GM06990 (cell line): ENCODE measurements around the gene FANCC.

Experiments
- DNase-seq: peaks from one replicate; pipeline ENCODE4 v3.0.0-alpha.2; 2011; ENCODE audit not compliant: insufficient read length; ENCODE audit errors: extremely low read depth
- H3K27me3 ChIP-seq: replicated peaks from 2 replicates; pipeline ENCODE4 v1.6.0; 2011; ENCODE audit warnings: low read length; ENCODE audit not compliant: control insufficient read depth, insufficient read depth
- H3K36me3 ChIP-seq: 2 replicates; pipeline ENCODE4 v1.5.1; 2011; ENCODE audit warnings: low read length; ENCODE audit not compliant: control insufficient read depth, insufficient read depth
- H3K4me3 ChIP-seq: replicated peaks from 2 replicates; pipeline ENCODE4 v1.5.1; 2011; ENCODE audit warnings: low read depth, mild to moderate bottlenecking, control low read depth, low read length
- TF ChIP-seq, protein P1 (sequence below): IDR thresholded peaks from 2 replicates; pipeline ENCODE4 v1.5.1; 2011; ENCODE audit warnings: low read length, control low read depth, mild to moderate bottlenecking, inconsistent platforms; ENCODE audit not compliant: insufficient read depth, poor library complexity, severe bottlenecking

Gene FANCC

DNA sequence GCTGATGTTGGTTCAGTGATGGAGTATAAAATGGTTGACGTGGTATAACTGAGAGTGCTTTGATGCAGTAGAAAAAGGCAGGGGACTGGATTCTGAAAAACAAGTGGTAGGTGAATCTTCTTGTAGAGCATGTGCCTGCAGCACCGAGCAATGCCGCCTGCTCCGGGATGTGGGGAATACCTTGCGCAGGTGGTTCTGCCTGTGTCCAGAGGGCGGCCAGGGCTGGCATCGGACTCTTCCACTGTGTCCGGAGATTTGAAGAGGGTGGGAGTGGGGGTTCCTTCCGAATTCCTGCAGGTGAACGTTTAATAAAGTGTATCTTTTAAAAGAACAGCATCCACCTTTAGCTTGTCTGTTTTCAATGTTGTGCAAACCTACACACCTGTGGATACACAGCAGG is 238.0 kb downstream of the FANCC start:
- peaks cover 4% of the 10 kb centered on the region for H3K36me3 ChIP-seq

GRCh38 chr9:95078939-95079338 is 238.6 kb downstream of the FANCC start:
- Histone ChIP-seq H3K36me3 (peaks cover 4% of the 10 kb centered on the region), H3K4me3 (no peak overlapping the region), H3K27me3 (no peaks in the 10 kb centered on the region)
- no peak for DNase-seq
- TF ChIP-seq, protein P1, sequence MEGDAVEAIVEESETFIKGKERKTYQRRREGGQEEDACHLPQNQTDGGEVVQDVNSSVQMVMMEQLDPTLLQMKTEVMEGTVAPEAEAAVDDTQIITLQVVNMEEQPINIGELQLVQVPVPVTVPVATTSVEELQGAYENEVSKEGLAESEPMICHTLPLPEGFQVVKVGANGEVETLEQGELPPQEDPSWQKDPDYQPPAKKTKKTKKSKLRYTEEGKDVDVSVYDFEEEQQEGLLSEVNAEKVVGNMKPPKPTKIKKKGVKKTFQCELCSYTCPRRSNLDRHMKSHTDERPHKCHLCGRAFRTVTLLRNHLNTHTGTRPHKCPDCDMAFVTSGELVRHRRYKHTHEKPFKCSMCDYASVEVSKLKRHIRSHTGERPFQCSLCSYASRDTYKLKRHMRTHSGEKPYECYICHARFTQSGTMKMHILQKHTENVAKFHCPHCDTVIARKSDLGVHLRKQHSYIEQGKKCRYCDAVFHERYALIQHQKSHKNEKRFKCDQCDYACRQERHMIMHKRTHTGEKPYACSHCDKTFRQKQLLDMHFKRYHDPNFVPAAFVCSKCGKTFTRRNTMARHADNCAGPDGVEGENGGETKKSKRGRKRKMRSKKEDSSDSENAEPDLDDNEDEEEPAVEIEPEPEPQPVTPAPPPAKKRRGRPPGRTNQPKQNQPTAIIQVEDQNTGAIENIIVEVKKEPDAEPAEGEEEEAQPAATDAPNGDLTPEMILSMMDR, result no peak

More for the DNA sequence above, 238.0 kb downstream of the FANCC start:
- H3K27me3 ChIP-seq, result no peaks in the 10 kb centered on the region
- H3K4me3 ChIP-seq, result no peak overlapping the region
- no peak for DNase-seq
- TF ChIP-seq, protein P1, result no peak

GRCh38 chr9:95078511-95078910 is 239.0 kb downstream of the FANCC start:
- TF ChIP-seq, protein P1, result no peak
- Histone ChIP-seq H3K4me3 (no peak overlapping the region), H3K27me3 (no peaks in the 10 kb centered on the region), H3K36me3 (peaks cover 4% of the 10 kb centered on the region)
- no peak for DNase-seq

- TF ChIP-seq, protein P1, result no peak
- DNase-seq, result no peak
- Histone ChIP-seq H3K36me3 (peaks cover 4% of the 10 kb centered on the region), H3K4me3 (no peak overlapping the region), H3K27me3 (no peaks in the 10 kb centered on the region)
Measured at GRCh38 chr9:95077766-95078370, 239.6 kb downstream of the FANCC start.

GRCh38 chr9:95077053-95077765 is 240.3 kb downstream of the FANCC start:
- Histone ChIP-seq H3K36me3 (peaks cover 2% of the 10 kb centered on the region), H3K27me3 (no peaks in the 10 kb centered on the region), H3K4me3 (no peak overlapping the region)
- no peak for DNase-seq
- TF ChIP-seq, protein P1, result no peak
